Fibroblast of pulmonary artery (primary cell): Measurements from ENCODE around the gene GMDS.
A peak's percentile ranks its signal among the peaks of the same experiment; 100 is the strongest.

Experiments used
- DNase-seq: peaks from one replicate; pipeline ENCODE4 v3.0.0-alpha.2; 2010; ENCODE audit warnings: low read depth
- H3K4me3 ChIP-seq: replicated peaks from 2 replicates; pipeline ENCODE4 v1.5.1; 2011; ENCODE audit warnings: low read depth, mild to moderate bottlenecking, control low read depth, low read length, moderate library complexity
- TF ChIP-seq, protein P1 (sequence below): IDR thresholded peaks from 2 replicates; pipeline ENCODE4 v1.5.1; 2011; ENCODE audit warnings: mild to moderate bottlenecking, control low read depth, low read length, inconsistent platforms; ENCODE audit errors: missing control alignments

Gene GMDS

GRCh38 chr6:1633366-1634021, 611.9 kb downstream of the GMDS start:
- DNase-seq: no peak
- TF ChIP-seq, protein P1, sequence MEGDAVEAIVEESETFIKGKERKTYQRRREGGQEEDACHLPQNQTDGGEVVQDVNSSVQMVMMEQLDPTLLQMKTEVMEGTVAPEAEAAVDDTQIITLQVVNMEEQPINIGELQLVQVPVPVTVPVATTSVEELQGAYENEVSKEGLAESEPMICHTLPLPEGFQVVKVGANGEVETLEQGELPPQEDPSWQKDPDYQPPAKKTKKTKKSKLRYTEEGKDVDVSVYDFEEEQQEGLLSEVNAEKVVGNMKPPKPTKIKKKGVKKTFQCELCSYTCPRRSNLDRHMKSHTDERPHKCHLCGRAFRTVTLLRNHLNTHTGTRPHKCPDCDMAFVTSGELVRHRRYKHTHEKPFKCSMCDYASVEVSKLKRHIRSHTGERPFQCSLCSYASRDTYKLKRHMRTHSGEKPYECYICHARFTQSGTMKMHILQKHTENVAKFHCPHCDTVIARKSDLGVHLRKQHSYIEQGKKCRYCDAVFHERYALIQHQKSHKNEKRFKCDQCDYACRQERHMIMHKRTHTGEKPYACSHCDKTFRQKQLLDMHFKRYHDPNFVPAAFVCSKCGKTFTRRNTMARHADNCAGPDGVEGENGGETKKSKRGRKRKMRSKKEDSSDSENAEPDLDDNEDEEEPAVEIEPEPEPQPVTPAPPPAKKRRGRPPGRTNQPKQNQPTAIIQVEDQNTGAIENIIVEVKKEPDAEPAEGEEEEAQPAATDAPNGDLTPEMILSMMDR: no peak
- no peak overlapping the region for H3K4me3 ChIP-seq

- no peak for DNase-seq
- H3K4me3 ChIP-seq: no peak overlapping the region
- TF ChIP-seq, protein P1: no peak
These were observed 614.2 kb downstream of the GMDS start for GRCh38 chr6:1631251-1631650.

DNA sequence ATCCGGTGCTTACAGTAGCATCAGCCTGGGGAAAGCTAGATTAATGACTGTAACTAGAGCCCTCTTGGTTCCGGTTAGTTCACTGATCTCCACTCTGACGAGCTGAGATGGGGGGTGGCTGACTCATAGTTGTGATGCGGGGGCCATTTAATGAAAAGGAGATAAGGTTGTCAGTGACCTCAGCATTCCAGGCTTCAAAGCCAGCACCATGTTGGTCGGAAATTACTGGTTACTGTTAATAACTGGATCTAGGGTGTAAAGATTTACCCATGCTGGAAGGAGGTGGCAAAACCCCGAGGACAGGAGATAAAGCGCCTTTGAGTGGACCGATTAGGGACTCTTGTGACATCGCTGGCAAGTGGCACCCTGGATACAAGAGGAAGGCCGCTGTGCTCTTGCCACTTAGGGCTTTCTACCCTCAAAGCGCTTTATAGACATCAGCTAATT, 614.6 kb downstream of the GMDS start:
- DNase-seq: peak; percentile 54
- TF ChIP-seq, protein P1: no peak
- H3K4me3 ChIP-seq: no peak overlapping the region

GRCh38 chr6:1630212-1630770, 615.1 kb downstream of the GMDS start:
- no peak for DNase-seq
- H3K4me3 ChIP-seq: no peak overlapping the region
- TF ChIP-seq, protein P1: no peak

GRCh38 chr6:1629316-1629715, 616.1 kb downstream of the GMDS start:
- H3K4me3 ChIP-seq: no peak overlapping the region
- no peak for DNase-seq
- TF ChIP-seq, protein P1: no peak

DNA sequence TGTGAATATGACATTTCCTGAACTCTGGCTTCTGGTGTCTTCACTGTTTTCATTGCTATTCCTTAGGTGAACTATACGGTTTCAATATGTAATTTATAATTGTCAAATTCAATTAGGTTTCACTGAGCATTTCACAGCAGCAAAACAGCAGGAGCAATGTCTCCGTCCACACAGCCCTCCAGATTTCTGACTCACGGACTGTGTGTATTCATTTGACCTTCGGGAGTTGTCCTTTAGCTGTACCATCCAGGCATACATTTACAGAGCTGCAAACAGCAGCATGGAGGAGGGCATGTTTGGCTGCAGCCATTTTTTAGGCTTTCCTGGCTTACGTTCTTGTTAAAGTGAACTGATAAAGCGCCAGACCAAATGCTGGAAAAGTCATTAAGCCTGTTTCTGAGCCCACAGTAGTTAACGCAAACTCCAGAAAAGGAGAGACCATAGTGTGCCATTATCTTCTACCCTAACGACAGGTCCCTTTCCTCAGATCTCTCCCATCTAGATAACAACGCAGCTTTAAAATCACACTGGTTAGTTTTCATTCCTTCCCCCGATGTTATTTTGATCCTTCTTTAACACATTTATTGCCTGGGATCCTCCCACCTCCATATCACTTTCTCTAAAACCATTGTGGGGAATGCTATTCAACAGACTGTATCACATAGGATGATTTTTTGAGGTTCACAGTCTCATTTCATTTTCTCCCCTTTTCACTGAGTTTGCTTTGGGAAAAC, 617.4 kb downstream of the GMDS start:
- no peak overlapping the region for H3K4me3 ChIP-seq
- no peak for DNase-seq
- TF ChIP-seq, protein P1: no peak
